Uterus (tissue), 4 donors: Measurements from ENCODE around the gene L3MBTL1. TPM values are rescaled to one million over a fixed set of nuclear protein-coding genes. Genes with fewer than 3 reads are reported as not detected.

Source experiments
- DNase-seq, 2 donors: peaks; one replicate each; pipeline ENCODE4 v3.0.0-alpha.2; 2019 to 2020
- H3K27ac ChIP-seq, 2 donors: fragments of 200-600 bp; sonication (generic); 1 replicate in 1 of 2; 2 replicates in 1 of 2; pipeline ENCODE4 v1.5.1; 2016 to 2018
- H3K27me3 ChIP-seq, 2 donors: fragments of 200-600 bp; sonication (generic); one replicate each; pipeline ENCODE4 v1.5.1; 2018 to 2019; ENCODE audit warnings: control low read depth in 1 of 2
- H3K36me3 ChIP-seq, 2 donors: fragments of 200-600 bp; sonication (generic); one replicate each; pipeline ENCODE4 v1.5.1; 2019; ENCODE audit warnings: control low read depth in 1 of 2
- H3K4me1 ChIP-seq, 2 donors: fragments of 200-600 bp; sonication (generic); one replicate each; pipeline ENCODE4 v1.5.1; 2018 to 2019; ENCODE audit warnings: control low read depth in 1 of 2
- H3K4me3 ChIP-seq, 2 donors: fragments of 200-600 bp; sonication (generic); 1 replicate in 1 of 2; 2 replicates in 1 of 2; pipeline ENCODE4 v1.5.1; 2018 to 2019; ENCODE audit warnings: mild to moderate bottlenecking in 1 of 2
- H3K9me3 ChIP-seq, 2 donors: fragments of 200-600 bp; sonication (generic); one replicate each; pipeline ENCODE4 v1.5.1; 2019; ENCODE audit warnings: control low read depth in 1 of 2
- POLR2A ChIP-seq, 2 donors: fragments of 450-650 bp; IDR thresholded peaks; one replicate each; pipeline ENCODE4 v1.6.1; 2016; ENCODE audit warnings: antibody characterized with exemption in 2 of 2, mild to moderate bottlenecking in 1 of 2, moderate library complexity in 1 of 2
- intact Hi-C: fragments of 100-400 bp; cut with DNase I; formaldehyde crosslinking; loops from one replicate; pipeline ENCODE4 v1.15.1; 2023; ENCODE audit warnings: low total_unique reads
- total RNA-seq, 4 donors: library from RNA; depleted of rRNA in 3 of 4; stranded (reverse); fragments of >200 nt in 3 of 4; gene quantifications; one replicate each; pipeline versions ENCODE4 v1.1.0 to v1.2.4, GENCODE V29; 2014 to 2023
- TF ChIP-seq, protein P1 (sequence below), 4 experiments: fragments of 200-600 bp in 2 of 4; fragments of 450-650 bp in 2 of 4; sonication (generic) in 2 of 4; IDR thresholded peaks; one replicate each; pipeline ENCODE4 v1.5.1; 2016 to 2019; ENCODE audit warnings: antibody characterized with exemption in 4 of 4, mild to moderate bottlenecking in 2 of 4, moderate library complexity in 1 of 4
- donor health status: DM: yes; HTN: yes; CAD: no.

The L3MBTL1 gene
- total RNA-seq, 4 donors from 2014 or later, result 19.0 to 30.0 (median 27.6) TPM

DNA sequence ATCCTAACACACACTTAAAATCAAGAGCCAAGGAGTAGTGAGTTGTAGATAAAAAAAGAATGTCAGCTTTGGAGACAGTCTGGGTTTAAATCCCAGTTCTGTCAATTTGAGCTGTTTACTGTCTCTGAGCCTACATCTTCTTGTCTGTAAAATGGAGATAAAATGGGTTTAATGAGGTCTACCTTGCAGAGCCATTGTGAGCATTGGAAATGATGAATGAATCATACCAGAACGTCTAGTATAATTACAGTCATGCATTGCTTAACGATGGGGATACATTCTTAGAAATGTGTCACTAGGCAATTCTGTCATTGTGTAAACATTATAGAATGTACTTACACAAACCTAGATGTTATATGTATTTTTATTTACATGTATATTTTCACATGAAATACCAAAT lies 33.7 kb downstream of the L3MBTL1 start:
- TF ChIP-seq POLR2A (IDR thresholded peaks at IDR 0.05), result no peak
- TF ChIP-seq, protein P1, sequence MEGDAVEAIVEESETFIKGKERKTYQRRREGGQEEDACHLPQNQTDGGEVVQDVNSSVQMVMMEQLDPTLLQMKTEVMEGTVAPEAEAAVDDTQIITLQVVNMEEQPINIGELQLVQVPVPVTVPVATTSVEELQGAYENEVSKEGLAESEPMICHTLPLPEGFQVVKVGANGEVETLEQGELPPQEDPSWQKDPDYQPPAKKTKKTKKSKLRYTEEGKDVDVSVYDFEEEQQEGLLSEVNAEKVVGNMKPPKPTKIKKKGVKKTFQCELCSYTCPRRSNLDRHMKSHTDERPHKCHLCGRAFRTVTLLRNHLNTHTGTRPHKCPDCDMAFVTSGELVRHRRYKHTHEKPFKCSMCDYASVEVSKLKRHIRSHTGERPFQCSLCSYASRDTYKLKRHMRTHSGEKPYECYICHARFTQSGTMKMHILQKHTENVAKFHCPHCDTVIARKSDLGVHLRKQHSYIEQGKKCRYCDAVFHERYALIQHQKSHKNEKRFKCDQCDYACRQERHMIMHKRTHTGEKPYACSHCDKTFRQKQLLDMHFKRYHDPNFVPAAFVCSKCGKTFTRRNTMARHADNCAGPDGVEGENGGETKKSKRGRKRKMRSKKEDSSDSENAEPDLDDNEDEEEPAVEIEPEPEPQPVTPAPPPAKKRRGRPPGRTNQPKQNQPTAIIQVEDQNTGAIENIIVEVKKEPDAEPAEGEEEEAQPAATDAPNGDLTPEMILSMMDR (IDR thresholded peaks at IDR 0.05), result no peak
- H3K4me3 ChIP-seq, result no peak overlapping the region
- intact Hi-C loops, result no loop called here
- DNase-seq, result no peak
- no peaks in the 10 kb centered on the region for H3K4me1 ChIP-seq
- no peaks in the 10 kb centered on the region for H3K27me3 ChIP-seq
- no peak overlapping the region for H3K27ac ChIP-seq
- H3K9me3 ChIP-seq, result no peaks in the 10 kb centered on the region
- no peaks in the 10 kb centered on the region for H3K36me3 ChIP-seq

- Histone ChIP-seq H3K27ac (no peak overlapping the region), H3K4me1 (no peaks in the 10 kb centered on the region), H3K4me3 (no peak overlapping the region), H3K9me3 (no peaks in the 10 kb centered on the region), H3K27me3 (no peaks in the 10 kb centered on the region), H3K36me3 (no peaks in the 10 kb centered on the region)
- TF ChIP-seq POLR2A (IDR thresholded peaks at IDR 0.05), result no peak
- TF ChIP-seq, protein P1 (IDR thresholded peaks at IDR 0.05), result no peak
- intact Hi-C loops, result no loop called here
- DNase-seq, result no peak
These were observed 34.7 kb downstream of the L3MBTL1 start for GRCh38 chr20:43542161-43542560.

- no peaks in the 10 kb centered on the region for H3K36me3 ChIP-seq
- intact Hi-C loops, result no loop called here
- DNase-seq, result no peak
- no peak overlapping the region for H3K27ac ChIP-seq
- H3K4me1 ChIP-seq, result no peaks in the 10 kb centered on the region
- TF ChIP-seq, protein P1 (IDR thresholded peaks at IDR 0.05), result no peak
- no peak for TF ChIP-seq POLR2A (IDR thresholded peaks at IDR 0.05)
- H3K9me3 ChIP-seq, result no peaks in the 10 kb centered on the region
- no peak overlapping the region for H3K4me3 ChIP-seq
- no peaks in the 10 kb centered on the region for H3K27me3 ChIP-seq
These were observed 35.2 kb downstream of the L3MBTL1 start for GRCh38 chr20:43542674-43543073.

DNA sequence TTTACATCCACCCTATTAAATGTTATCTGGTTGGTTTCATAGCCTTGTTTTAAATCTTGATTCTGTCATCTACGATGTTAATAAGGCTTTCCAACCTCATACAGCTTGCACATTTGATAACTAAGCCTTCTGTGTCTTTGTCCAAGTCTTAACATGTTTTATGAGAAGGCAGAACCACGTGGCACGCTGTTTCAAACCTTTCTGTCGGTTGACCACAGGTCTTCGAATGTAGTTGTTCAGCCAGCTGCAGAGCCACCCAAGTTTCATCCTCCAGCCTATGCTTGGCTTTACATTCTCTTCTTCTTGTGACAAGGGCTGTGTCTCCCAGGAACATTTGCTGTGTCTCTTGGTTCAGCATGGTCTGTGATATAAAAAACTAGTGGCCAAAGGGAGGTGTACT lies 35.6 kb downstream of the L3MBTL1 start:
- Histone ChIP-seq H3K27ac (no peak overlapping the region), H3K27me3 (no peaks in the 10 kb centered on the region), H3K9me3 (no peaks in the 10 kb centered on the region), H3K4me3 (no peak overlapping the region), H3K36me3 (no peaks in the 10 kb centered on the region), H3K4me1 (no peaks in the 10 kb centered on the region)
- TF ChIP-seq, protein P1 (IDR thresholded peaks at IDR 0.05), result no peak
- no peak for TF ChIP-seq POLR2A (IDR thresholded peaks at IDR 0.05)
- DNase-seq, result no peak
- intact Hi-C loops, result no loop called here

- H3K36me3 ChIP-seq, result no peaks in the 10 kb centered on the region
These were observed 37.0 kb downstream of the L3MBTL1 start for GRCh38 chr20:43544501-43544900.

More at GRCh38 chr20:43544501-43544900, 37.0 kb downstream of the L3MBTL1 start:
- intact Hi-C loops, result no loop called here
- Histone ChIP-seq H3K4me1 (no peaks in the 10 kb centered on the region), H3K27ac (no peak overlapping the region), H3K9me3 (no peaks in the 10 kb centered on the region), H3K27me3 (no peaks in the 10 kb centered on the region), H3K4me3 (no peak overlapping the region)
- DNase-seq, result no peak
- TF ChIP-seq, protein P1 (IDR thresholded peaks at IDR 0.05), result no peak
- no peak for TF ChIP-seq POLR2A (IDR thresholded peaks at IDR 0.05)
